ENCODE results near the gene UBA6. TPM values are rescaled to one million over a fixed set of nuclear protein-coding genes. Genes with fewer than 3 reads are reported as not detected.

UBA6 gene
- polyA plus RNA-seq, 5 donors = 39.4 to 84.9 (median 73.0) TPM

DNA sequence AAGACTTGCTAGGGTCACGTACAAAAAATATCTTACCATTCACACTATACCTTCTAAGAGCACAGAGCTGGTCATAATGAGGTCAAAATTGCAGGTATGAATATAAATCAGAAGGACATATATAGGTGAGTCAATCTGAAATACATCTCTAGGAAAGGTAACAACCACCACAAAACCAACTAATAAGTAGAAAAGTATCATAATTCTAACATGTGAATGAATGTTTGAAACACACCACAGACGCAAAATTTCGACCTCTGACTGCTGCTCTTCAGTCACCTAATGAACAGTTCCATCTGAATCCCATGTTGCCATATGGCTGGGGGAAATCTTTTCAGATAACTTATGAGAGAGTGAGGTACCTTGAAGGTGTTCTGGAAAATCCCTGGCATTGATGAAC lies 120.4 kb downstream of the UBA6 start:
- DNase-seq = no peak

DNA sequence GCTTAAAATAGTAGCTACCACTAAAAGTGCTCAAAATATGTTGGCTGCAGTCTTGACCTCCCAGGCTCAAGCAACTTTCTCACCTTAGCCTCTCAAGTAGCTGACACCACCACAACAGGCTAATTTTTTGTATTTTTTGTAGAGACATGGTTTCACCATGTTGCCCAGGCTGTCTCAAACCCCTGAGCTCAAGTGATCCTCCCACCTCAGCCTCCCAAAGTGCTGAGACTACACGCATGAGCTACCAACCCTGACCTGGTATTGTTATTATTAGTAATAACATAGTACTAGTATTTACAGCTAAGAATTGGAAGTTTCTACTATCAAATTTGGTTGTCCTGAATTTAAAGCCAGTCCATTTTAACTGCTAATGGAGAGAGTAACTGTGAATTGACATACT lies 124.4 kb downstream of the UBA6 start:
- no peak for DNase-seq

DNA sequence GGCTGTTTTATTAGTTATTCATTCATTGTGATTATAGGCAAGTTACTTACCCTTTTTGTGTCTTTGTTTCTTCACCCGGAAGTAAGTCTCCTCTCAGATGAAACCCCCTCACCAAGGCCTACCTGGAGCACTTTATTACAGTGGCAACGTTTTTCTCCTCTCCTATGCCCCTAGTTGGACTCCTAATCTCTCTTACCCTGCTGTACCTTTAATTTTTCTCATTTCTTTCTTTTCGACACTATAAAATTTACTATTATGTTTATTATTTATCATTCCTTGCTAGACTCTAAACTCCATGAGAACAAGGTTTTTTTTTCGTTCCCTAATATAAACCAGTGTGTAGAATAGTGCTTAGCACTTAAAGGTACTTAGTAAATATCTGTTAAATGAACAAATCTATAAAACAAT lies 124.9 kb downstream of the UBA6 start:
- DNase-seq = no peak

DNA sequence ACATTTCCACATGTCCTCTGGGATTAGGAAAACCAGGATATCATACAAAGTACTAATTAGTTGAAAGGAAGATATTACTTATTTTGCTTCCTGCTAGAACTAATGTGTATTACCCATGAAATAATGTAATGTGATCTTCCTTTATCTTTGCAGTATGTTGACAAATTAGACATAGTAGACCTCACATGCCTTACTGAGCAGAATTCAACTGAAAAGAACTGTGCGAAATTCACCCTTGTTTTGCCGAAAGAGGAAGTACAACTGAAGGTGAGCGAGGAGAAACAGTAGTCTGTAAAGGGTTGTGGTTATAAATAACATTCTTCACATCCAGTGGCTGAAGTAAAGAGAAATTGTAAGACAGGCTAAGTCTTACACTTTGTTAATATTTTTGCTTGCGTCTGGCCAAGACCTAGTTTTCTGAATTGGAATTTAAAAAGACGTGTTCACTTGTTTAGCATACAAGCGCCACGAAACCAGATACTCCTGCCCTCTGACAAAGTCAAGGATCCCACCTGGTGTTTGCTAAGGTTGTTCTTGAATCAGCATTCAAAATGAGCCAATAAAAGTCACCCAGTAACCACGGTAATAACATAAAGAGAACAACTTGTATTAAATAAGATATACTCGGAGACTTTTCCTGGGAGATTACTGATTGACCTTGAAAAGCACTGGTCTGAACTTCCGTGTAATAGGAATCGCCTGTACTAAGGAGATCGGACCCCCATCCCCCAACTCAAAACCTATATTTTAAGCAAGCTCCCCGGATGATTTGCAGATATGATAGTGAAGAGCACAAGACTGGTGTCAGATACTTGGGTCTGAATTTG lies 125.5 kb downstream of the UBA6 start:
- DNase-seq = no peak

DNA sequence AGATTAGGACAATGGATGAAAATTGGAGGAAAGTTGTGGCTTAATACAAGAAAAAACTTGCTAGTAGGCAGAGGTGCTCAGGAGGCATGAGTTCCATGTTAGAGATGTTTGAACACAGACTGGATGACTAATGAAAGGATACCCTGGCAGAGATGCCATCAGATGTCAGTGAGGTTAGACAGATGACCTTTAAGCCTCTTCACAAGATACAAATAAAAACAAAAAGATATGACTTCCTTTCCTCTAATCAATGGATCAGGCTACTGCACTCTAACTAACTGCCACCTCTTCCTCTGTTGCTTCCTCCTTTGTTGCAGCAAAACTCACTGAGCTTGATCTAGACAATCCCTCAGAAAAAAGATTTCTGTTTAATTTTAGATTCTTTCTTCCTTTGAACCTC lies 127.8 kb downstream of the UBA6 start:
- DNase-seq = no peak

DNA sequence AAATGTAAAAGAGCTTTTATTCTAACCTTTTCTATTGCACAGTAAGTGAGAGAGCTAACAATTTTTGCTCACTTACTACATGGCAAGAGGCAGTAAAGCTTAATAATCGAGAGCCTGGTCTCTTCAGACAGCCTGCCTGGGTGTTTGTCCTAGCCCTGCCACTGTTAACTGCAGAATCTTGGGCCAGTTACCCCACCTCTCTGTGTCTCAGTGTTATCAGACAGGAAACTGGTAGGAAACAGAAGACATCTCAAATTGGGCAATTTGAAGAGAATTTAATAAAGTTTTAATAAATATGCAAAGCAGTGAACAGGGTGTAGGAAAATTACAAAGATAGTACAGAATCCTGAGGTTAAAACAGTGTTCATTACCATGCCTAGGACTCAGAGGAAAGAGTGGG lies 129.0 kb downstream of the UBA6 start:
- no peak for DNase-seq

DNA sequence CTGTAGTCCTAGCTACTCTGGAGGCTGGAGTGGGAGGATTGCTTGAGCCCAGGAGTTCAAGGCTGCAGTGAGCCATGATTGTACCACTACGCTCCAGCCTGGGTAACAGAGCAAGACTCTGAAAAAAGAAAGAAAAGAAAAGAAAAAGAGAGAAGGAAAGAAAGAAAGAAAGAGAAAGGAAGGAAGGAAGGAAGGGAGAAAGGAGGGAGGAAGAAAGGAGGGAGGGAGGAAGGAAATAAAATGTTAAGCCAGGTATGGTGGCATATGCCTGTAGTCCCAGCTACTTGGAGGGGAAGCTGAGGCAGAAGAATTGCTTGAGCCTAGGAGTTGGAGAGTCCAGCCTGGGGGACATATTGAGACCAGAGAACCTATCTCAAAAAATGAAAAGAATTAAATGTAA lies 130.4 kb downstream of the UBA6 start:
- DNase-seq = no peak

DNA sequence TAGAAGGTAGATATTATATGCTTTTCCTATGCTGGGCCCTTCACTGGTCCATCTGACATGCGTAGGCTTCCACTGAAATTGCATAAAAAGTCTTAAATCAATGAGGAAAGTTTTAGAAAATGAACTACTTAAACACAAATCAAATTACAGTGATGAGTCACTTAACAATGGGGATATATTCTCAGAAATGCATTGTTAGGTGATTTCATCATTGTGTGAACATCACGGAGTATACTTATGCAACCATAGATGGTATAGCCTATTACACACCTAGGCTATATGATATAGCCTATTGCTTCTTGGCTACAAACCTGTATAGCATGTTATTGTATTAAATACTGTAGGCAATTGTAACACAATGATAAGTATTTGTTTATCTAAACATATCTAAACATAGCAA lies 132.1 kb downstream of the UBA6 start:
- DNase-seq = no peak

DNA sequence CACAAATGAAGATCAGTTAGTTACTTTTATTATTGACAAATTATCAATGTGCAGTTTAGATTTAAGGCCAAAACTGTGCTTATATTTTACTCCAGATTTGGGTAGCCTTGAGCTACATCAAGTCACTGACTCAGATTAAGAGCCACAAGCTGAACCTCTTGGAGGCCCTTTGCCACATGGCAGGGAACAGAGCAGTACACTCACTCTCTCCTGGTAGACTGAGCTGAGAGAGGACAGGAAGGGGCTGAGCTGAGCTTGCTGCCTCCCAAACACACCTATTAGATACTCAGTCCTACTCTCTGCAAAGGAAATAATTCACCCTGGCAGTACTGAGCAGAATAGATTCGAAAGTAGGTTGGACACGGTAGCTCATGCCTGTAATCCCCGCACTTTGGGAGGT lies 134.6 kb downstream of the UBA6 start:
- DNase-seq = no peak

DNA sequence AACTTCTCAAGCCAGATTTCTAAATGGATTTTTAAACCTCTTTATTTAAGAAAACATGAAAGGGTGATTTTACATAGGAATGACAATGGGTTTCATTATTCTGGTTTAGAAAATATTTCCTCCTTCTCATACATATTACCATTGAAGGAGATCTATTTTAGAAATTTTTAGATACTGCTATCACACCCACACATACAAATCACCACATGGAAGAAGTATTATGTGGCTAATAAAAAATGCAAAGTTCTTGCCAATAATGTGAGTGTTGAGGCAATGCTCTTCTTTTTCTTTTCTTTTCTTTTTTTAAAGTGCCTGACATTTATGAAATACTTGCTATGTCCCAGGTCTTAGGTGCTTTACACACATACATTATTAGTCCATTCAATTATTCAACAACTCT lies 135.7 kb downstream of the UBA6 start:
- DNase-seq = no peak

Other genes with a start within 250 kb of the UBA6 start
- 10 to 100 TPM; 19.6 to 39.2 (median 37.7) TPM for gene CENPC, start 155.7 kb downstream of the UBA6 start, polyA plus RNA-seq (ENCODE audit: insufficient read depth in 1 of 5, insufficient read length in 5 of 5, low replicate concordance in 1 of 5)
- under 1 TPM in 4 of 5 donors, not detected in 1; 0.21 to 0.42 (median 0.28) TPM for gene STAP1, start 142.4 kb downstream of the UBA6 start, polyA plus RNA-seq (ENCODE audit: insufficient read depth in 1 of 5, insufficient read length in 5 of 5, low replicate concordance in 1 of 5)
- gene GNRHR, start 53.2 kb upstream of the UBA6 start, polyA plus RNA-seq (ENCODE audit: insufficient read depth in 1 of 5, insufficient read length in 5 of 5, low replicate concordance in 1 of 5) = under 1 TPM; 0.57 to 0.91 (median 0.76) TPM
- under 1 TPM; 0.06 to 0.36 (median 0.18) TPM for gene TMPRSS11D, start 182.8 kb upstream of the UBA6 start, polyA plus RNA-seq (ENCODE audit: insufficient read depth in 1 of 5, insufficient read length in 5 of 5, low replicate concordance in 1 of 5)

Measured in right lung (tissue), 5 donors.